Measurements from ENCODE around the gene ADGRL1. TPM values are rescaled to one million over a fixed set of nuclear protein-coding genes. Genes with fewer than 3 reads are reported as not detected.

Gene ADGRL1
- total RNA-seq, 1 experiment from 2014 or later: 88.6 TPM

GRCh38 chr19:14189415-14189814, 16.6 kb downstream of the ADGRL1 start:
- Histone ChIP-seq H3K9me3 (ENCODE audit: control insufficient read depth in 1 of 2, insufficient read depth in 1 of 2, low read depth in 1 of 2, low read length in 2 of 2) (no peaks in the 10 kb centered on the region), H3K79me2 (ENCODE audit: insufficient read depth, low read length) (peaks cover 87% of the 10 kb centered on the region), H3K27ac (ENCODE audit: low read depth, low read length) (no peak overlapping the region), H3K9me2 (ENCODE audit: insufficient read depth) (no peaks in the 10 kb centered on the region), H2AFZ (ENCODE audit: low read depth, low read length, poor library complexity, severe bottlenecking) (no peak overlapping the region), H3K4me1 (ENCODE audit: control insufficient read depth in 1 of 2, insufficient read depth in 2 of 2, low read length in 2 of 2) (no peaks in the 10 kb centered on the region), H3K27me3 (ENCODE audit: insufficient read depth, low read length) (no peaks in the 10 kb centered on the region), H3K9ac (ENCODE audit: low read length) (no peak overlapping the region), H3K36me3 (ENCODE audit: control insufficient read depth in 1 of 2, insufficient read depth in 2 of 2, low read length in 2 of 2) (0 out of 4 replicates have a peak, but pooled peaks cover 0 to 5% of the 10 kb centered on the region in 2 experiments), H3K4me2 (ENCODE audit: low read length) (no peak overlapping the region), H3K4me3 (replicated peaks in 1 of 2; ENCODE audit: low read depth in 1 of 2, low read length in 2 of 2) (no peak overlapping the region), H4K20me1 (ENCODE audit: insufficient read depth) (no peaks in the 10 kb centered on the region)
- POLR2A ChIA-PET: no interaction called here
- no peak for TF ChIP-seq ZNF274 (IDR thresholded peaks at IDR 0.05; ENCODE audit: low read depth, low read length)
- TF ChIP-seq SRF (IDR thresholded peaks at IDR 0.05; ENCODE audit: low read depth): no peak
- TF ChIP-seq CEBPB (IDR thresholded peaks at IDR 0.05; ENCODE audit: low read depth): no peak
- TF ChIP-seq EZH2 (IDR thresholded peaks at IDR 0.05): no peak
- TF ChIP-seq POLR2AphosphoS5 (IDR thresholded peaks at IDR 0.05; ENCODE audit: low read depth, low read length): no peak
- TF ChIP-seq FOSL1 (IDR thresholded peaks at IDR 0.05; ENCODE audit: low read depth): no peak
- no peak for TF ChIP-seq CTCF (IDR thresholded peaks at IDR 0.05 in 2 of 3, conservative IDR thresholded peaks at IDR 0.05 in 1 of 3; ENCODE audit: borderline replicate concordance in 1 of 3, insufficient read depth in 1 of 3, low read depth in 2 of 3, low read length in 2 of 3)
- TF ChIP-seq POLR2A (IDR thresholded peaks at IDR 0.05; ENCODE audit: borderline replicate concordance, extremely low read depth, insufficient read depth, insufficient read length): no peak
- no peak for TF ChIP-seq EZH2phosphoT487 (IDR thresholded peaks at IDR 0.05; ENCODE audit: borderline replicate concordance)
- no peak for TF ChIP-seq ATF3 (IDR thresholded peaks at IDR 0.05)
- TF ChIP-seq ZFX (IDR thresholded peaks at IDR 0.05): no peak
- no peak for TF ChIP-seq YY1 (IDR thresholded peaks at IDR 0.05; ENCODE audit: extremely low read depth, insufficient replicate concordance, low read depth, low read length)
- TF ChIP-seq JUND (IDR thresholded peaks at IDR 0.05): no peak
- no peak for TF ChIP-seq RAD21 (IDR thresholded peaks at IDR 0.05; ENCODE audit: low read depth)
- TF ChIP-seq MAX (IDR thresholded peaks at IDR 0.05): no peak
- no peak for TF ChIP-seq SIN3A (IDR thresholded peaks at IDR 0.05; ENCODE audit: low read depth)
- TF ChIP-seq REST (IDR thresholded peaks at IDR 0.05; ENCODE audit: low read depth): no peak
- TF ChIP-seq TCF7L2 (IDR thresholded peaks at IDR 0.05; ENCODE audit: borderline replicate concordance, extremely low read depth, insufficient read depth, insufficient read length): no peak
- TF ChIP-seq CBX3 (IDR thresholded peaks at IDR 0.05; ENCODE audit: low read depth): no peak
- no peak for TF ChIP-seq SP1 (IDR thresholded peaks at IDR 0.05; ENCODE audit: low read depth)
- no TSS peak for BruUV-seq (replicated peaks)
- intact Hi-C loops (cut with micrococcal nuclease): no loop called here
- RAD21 ChIA-PET (ENCODE audit: low non-redundant PET in 1 of 2, low total read pairs in 2 of 2, uncharacterized antibody in 2 of 2, unreplicated experiment in 2 of 2): no interaction called here
- no peak for DNase-seq (ENCODE audit: low read depth, low spot score)
- CTCF ChIA-PET: no interaction called here
- ATAC-seq: no peak
